MM.1S (cell line): Measurements from ENCODE around the gene MEGF11.

Experiments used
- EZH2 ChIP-seq: fragments of 300-600 bp; sonication (generic); optimal IDR thresholded peaks from 2 replicates; pipeline ENCODE3; 2017; ENCODE audit warnings: low read depth, mild to moderate bottlenecking, antibody characterized with exemption, low read length, mixed read lengths
- EZH2phosphoT487 ChIP-seq: fragments of 300-600 bp; sonication (generic); IDR thresholded peaks from 2 replicates; pipeline ENCODE4 v1.6.1; 2018; ENCODE audit warnings: antibody characterized with exemption, low read length
- TF ChIP-seq, protein P1 (sequence below): fragments of 300-600 bp; sonication (generic); IDR thresholded peaks from 2 replicates; pipeline ENCODE4 v1.5.1; 2016; ENCODE audit warnings: antibody characterized with exemption, low read length, mixed read lengths

- TF ChIP-seq, protein P1, sequence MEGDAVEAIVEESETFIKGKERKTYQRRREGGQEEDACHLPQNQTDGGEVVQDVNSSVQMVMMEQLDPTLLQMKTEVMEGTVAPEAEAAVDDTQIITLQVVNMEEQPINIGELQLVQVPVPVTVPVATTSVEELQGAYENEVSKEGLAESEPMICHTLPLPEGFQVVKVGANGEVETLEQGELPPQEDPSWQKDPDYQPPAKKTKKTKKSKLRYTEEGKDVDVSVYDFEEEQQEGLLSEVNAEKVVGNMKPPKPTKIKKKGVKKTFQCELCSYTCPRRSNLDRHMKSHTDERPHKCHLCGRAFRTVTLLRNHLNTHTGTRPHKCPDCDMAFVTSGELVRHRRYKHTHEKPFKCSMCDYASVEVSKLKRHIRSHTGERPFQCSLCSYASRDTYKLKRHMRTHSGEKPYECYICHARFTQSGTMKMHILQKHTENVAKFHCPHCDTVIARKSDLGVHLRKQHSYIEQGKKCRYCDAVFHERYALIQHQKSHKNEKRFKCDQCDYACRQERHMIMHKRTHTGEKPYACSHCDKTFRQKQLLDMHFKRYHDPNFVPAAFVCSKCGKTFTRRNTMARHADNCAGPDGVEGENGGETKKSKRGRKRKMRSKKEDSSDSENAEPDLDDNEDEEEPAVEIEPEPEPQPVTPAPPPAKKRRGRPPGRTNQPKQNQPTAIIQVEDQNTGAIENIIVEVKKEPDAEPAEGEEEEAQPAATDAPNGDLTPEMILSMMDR, result no peak
- TF ChIP-seq EZH2 (no peak), EZH2phosphoT487 (no peak)
Observed at GRCh38 chr15:66047321-66048024, 206.1 kb downstream of the MEGF11 start.
